ENCODE measurements around the gene CHAC2. TPM values are rescaled to one million over a fixed set of nuclear protein-coding genes. Genes with fewer than 3 reads are reported as not detected.
"Not testable (repeated sequence)": the region's sequence is repeated elsewhere in the genome, so short reads cannot be mapped to it uniquely, and the experiment has no call there.

The CHAC2 gene
- 1 to 10 TPM; 3.2 to 3.3 TPM for total RNA-seq
- long read RNA-seq, partial matches to known transcripts, result 0 of 1 reads
- long read RNA-seq, other reads (novel, unspliced or antisense), result 0 of 1 reads

- intact Hi-C loops (cut with DNase I), result no loop called here
- ATAC-seq, result peak; percentile 96 to 97
- DNase-seq, result peak; percentile 92
These were observed at the start of gene CHAC2 for GRCh38 chr2:53767405-53768241. TSS of gene CHAC2 (plus strand) at chr2:53767804. CDS start at chr2:53767887, 83 bp downstream.

- intact Hi-C loops (cut with DNase I); ATAC-seq; DNase-seq: not testable (repeated sequence)
These were observed 46.7 kb upstream of the CHAC2 start for GRCh38 chr2:53720944-53721343.

- DNase-seq (no peak), ATAC-seq (no peak)
- intact Hi-C loops (cut with DNase I), result no loop called here
These were observed 43.1 kb upstream of the CHAC2 start for GRCh38 chr2:53724536-53724935.

GRCh38 chr2:53725662-53726061, 41.9 kb upstream of the CHAC2 start:
- ATAC-seq (no peak), DNase-seq (no peak)
- intact Hi-C loops (cut with DNase I), result no loop called here

- intact Hi-C loops (cut with DNase I), result no loop called here
- no peak for ATAC-seq
- DNase-seq, result no peak
These were observed 39.7 kb upstream of the CHAC2 start for GRCh38 chr2:53727921-53728320.

- ATAC-seq (no peak), DNase-seq (no peak)
- intact Hi-C loops (cut with DNase I), result no loop called here
These were observed 38.4 kb upstream of the CHAC2 start for GRCh38 chr2:53729143-53729762.

GRCh38 chr2:53737091-53737490, 30.5 kb upstream of the CHAC2 start:
- intact Hi-C loops (cut with DNase I), result no loop called here
- DNase-seq (no peak), ATAC-seq (no peak)

GRCh38 chr2:53739032-53739431, 28.6 kb upstream of the CHAC2 start:
- DNase-seq (no peak), ATAC-seq (no peak)
- intact Hi-C loops (cut with DNase I), result no loop called here

- no peak for ATAC-seq
- intact Hi-C loops (cut with DNase I), result no loop called here
These were observed 27.4 kb upstream of the CHAC2 start for GRCh38 chr2:53740170-53740569.

GRCh38 chr2:53744395-53745065, 23.1 kb upstream of the CHAC2 start:
- intact Hi-C loops (cut with DNase I), result no loop called here
- no peak for ATAC-seq

More at GRCh38 chr2:53740170-53740569, 27.4 kb upstream of the CHAC2 start:
- no peak for DNase-seq

GRCh38 chr2:53750041-53750768, 17.4 kb upstream of the CHAC2 start:
- ATAC-seq, result no peak
- intact Hi-C loops (cut with DNase I), result no loop called here
- no peak for DNase-seq

More at GRCh38 chr2:53744395-53745065, 23.1 kb upstream of the CHAC2 start:
- no peak for DNase-seq

- intact Hi-C loops (cut with DNase I), result no loop called here
- ATAC-seq (no peak), DNase-seq (no peak)
These were observed 15.9 kb upstream of the CHAC2 start for GRCh38 chr2:53751728-53752127.

- ATAC-seq, result no peak
- intact Hi-C loops (cut with DNase I), result no loop called here
- no peak for DNase-seq
These were observed 15.2 kb upstream of the CHAC2 start for GRCh38 chr2:53752385-53752784.

GRCh38 chr2:53753041-53753440, 14.6 kb upstream of the CHAC2 start:
- no peak for ATAC-seq
- no peak for DNase-seq
- intact Hi-C loops (cut with DNase I), result no loop called here

GRCh38 chr2:53755121-53755520, 12.5 kb upstream of the CHAC2 start:
- DNase-seq (peak; percentile 39), ATAC-seq (no peak)
- intact Hi-C loops (cut with DNase I), result no loop called here

- no peak for ATAC-seq
- no peak for DNase-seq
- intact Hi-C loops (cut with DNase I), result no loop called here
These were observed 11.0 kb upstream of the CHAC2 start for GRCh38 chr2:53756644-53757043.

- ATAC-seq; intact Hi-C loops (cut with DNase I); DNase-seq: not testable (repeated sequence)
These were observed 10.4 kb upstream of the CHAC2 start for GRCh38 chr2:53757206-53757605.

GRCh38 chr2:53765767-53766166, 1.8 kb upstream of the CHAC2 start:
- intact Hi-C loops (cut with DNase I), result no loop called here
- no peak for ATAC-seq
- no peak for DNase-seq

GRCh38 chr2:53768242-53768542, 588 bp downstream of the CHAC2 start:
- ATAC-seq (peak in 1 of 2 donors; percentile 81), DNase-seq (no peak)
- intact Hi-C loops (cut with DNase I), result no loop called here
